SK-N-MC (cell line): Measurements from ENCODE around the gene TK2.

Experiments used
- EZH2 ChIP-seq: fragments of 200-600 bp; sonication (generic); IDR thresholded peaks from one replicate; pipeline ENCODE4 v1.6.1; 2017; ENCODE audit warnings: antibody characterized with exemption
- FOXP2 ChIP-seq: optimal IDR thresholded peaks from 2 replicates; pipeline ENCODE3; 2011; ENCODE audit warnings: mild to moderate bottlenecking, moderate library complexity; ENCODE audit not compliant: insufficient read depth; ENCODE audit errors: extremely low read length, control extremely low read depth

DNA sequence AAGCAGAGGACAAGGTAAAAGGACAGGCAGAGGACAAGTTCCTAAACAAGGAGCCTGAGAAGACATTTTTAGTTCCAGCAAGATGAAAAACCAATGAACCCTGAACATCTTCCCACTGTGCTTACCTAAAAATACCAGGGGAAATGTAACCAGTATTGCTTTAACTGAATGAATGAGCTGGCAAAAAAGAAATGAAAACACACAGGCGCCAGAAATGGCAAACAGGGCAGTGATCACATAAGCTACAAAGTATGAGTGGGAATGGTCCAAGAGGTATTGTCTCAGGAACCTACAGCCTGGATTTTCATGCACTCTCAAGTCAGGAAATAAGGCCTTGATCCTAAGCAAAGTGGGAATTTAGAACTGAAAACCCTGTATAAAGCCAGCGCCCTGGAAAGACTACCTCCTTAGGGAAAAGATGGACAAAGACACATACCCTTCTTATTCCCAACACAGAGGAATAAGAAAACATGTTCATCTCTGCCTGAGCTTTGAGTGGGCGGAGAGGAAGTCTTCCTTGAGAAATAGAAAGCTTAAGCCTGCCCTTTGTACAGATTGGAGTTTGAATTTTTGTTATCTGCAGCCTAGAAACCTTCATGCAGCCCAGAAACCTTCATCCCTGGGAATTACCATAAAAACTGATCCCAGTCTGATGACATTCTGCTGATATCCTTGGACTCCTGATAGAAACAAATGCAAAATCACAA, 31.5 kb upstream of the TK2 start:
- TF ChIP-seq FOXP2 (no peak), EZH2 (no peak)
